ENCODE data around the gene RNF157. TPM values are rescaled to one million over a fixed set of nuclear protein-coding genes. Genes with fewer than 3 reads are reported as not detected.
"Not testable (repeated sequence)": the region's sequence is repeated elsewhere in the genome, so short reads cannot be mapped to it uniquely, and the experiment has no call there.

The RNF157 gene
- total RNA-seq, 4 donors from 2014 or later, result 1.7 to 6.6 (median 4.7) TPM

DNA sequence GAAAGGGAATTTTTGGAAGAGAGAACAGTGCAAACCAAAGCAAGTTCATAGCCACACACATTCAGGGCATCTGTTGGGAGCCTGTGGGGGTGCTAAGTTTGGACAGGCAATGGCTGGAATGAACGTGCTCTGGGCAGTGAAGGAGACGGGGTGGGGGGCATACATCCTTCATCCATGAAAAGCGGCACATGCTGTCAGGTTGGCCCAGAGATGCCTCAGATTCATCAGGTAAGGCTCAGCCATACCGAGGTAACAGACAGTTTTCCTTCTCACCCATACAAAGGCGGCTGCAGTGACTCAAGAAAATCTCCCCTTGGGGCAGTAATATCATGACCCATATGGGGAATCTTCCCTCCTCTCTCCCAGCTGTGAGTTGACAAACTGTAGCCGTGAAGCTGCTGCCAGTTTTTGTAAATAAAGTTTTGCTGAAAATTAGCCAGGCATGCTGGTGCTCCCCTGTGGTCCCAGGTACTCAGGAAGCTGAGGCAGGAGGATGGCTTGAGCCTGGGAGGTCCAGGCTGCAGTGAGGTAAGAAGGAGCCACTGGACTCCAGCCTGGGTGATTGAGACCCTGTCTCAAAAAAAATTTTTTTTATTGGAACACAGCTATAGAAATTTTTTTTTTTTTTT is 15.6 kb upstream of the RNF157 start:
- 82 to 91% methylated on average over 6 of the region's 6 CpGs for WGBS, 2 donors
- TF ChIP-seq POLR2A (IDR thresholded peaks at IDR 0.05), result no peak
- TF ChIP-seq, protein P1, sequence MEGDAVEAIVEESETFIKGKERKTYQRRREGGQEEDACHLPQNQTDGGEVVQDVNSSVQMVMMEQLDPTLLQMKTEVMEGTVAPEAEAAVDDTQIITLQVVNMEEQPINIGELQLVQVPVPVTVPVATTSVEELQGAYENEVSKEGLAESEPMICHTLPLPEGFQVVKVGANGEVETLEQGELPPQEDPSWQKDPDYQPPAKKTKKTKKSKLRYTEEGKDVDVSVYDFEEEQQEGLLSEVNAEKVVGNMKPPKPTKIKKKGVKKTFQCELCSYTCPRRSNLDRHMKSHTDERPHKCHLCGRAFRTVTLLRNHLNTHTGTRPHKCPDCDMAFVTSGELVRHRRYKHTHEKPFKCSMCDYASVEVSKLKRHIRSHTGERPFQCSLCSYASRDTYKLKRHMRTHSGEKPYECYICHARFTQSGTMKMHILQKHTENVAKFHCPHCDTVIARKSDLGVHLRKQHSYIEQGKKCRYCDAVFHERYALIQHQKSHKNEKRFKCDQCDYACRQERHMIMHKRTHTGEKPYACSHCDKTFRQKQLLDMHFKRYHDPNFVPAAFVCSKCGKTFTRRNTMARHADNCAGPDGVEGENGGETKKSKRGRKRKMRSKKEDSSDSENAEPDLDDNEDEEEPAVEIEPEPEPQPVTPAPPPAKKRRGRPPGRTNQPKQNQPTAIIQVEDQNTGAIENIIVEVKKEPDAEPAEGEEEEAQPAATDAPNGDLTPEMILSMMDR (IDR thresholded peaks at IDR 0.05), result no peak
- no peaks in the 10 kb centered on the region for H3K9me3 ChIP-seq
- intact Hi-C loops (cut with DNase I), result no loop called here
- H3K4me1 ChIP-seq, result peaks cover 0 to 22% of the 10 kb centered on the region in 2 donors
- no peak overlapping the region for H3K4me3 ChIP-seq (replicated peaks in 1 of 3)
- no peaks in the 10 kb centered on the region for H3K36me3 ChIP-seq
- no peak for DNase-seq
- H3K27ac ChIP-seq, result no peak overlapping the region
- no peaks in the 10 kb centered on the region for H3K27me3 ChIP-seq

DNA sequence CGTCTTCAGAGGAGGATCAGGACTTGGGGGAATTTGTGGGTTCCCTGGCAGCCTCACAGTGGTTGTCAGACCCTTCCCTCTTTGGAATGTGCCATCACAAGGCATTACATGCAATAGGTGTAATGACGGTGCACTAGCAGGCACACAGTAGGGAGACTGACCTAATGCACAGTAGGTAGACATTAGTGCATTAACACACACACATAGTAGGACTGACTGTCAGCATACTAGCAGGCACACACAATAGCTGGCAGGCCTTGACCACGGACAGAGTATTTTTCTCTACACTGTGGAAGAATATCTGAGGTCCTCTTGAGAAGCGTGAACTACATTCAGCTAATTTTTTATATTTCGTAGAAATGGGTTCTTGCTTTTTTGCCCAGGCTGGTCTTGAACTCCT is 14.0 kb upstream of the RNF157 start:
- no peak overlapping the region for H3K4me3 ChIP-seq (replicated peaks in 1 of 3)
- WGBS, 2 donors, result 96 to 100% methylated on average over 5 of the region's 5 CpGs
- no peak for DNase-seq
- intact Hi-C loops (cut with DNase I), result no loop called here
- H3K36me3 ChIP-seq, result no peaks in the 10 kb centered on the region
- H3K4me1 ChIP-seq, result peaks cover 0 to 10% of the 10 kb centered on the region in 2 donors
- H3K27me3 ChIP-seq, result no peaks in the 10 kb centered on the region
- no peak for TF ChIP-seq POLR2A (IDR thresholded peaks at IDR 0.05)
- TF ChIP-seq, protein P1 (IDR thresholded peaks at IDR 0.05), result no peak
- H3K9me3 ChIP-seq, result no peaks in the 10 kb centered on the region
- H3K27ac ChIP-seq, result no peak overlapping the region

DNA sequence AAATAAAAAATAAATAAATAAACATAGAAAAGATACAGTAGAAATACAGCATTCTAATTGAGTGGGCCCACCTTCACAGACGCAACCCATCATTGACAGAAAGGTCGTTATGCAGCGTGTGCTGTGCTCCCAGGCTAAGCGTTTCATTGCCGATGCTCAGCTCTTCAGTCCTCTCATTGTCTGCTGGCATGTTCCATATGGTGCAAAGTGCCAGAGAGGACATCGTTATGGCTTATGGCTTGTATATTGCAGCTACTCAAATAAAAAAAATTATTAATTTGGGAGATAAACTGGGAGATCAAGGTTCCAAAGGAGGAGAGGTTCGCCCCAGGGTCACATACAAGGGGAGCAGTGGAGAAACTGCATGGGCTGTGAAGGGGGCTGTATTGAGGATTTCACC is 13.5 kb upstream of the RNF157 start:
- Histone ChIP-seq H3K4me1 (peaks cover 0 to 10% of the 10 kb centered on the region in 2 donors), H3K36me3 (no peaks in the 10 kb centered on the region), H3K4me3 (replicated peaks in 1 of 3) (no peak overlapping the region), H3K9me3 (no peaks in the 10 kb centered on the region), H3K27me3 (no peaks in the 10 kb centered on the region), H3K27ac (no peak overlapping the region)
- intact Hi-C loops (cut with DNase I), result no loop called here
- no peak for DNase-seq
- TF ChIP-seq POLR2A (IDR thresholded peaks at IDR 0.05), result no peak
- TF ChIP-seq, protein P1 (IDR thresholded peaks at IDR 0.05), result no peak
- WGBS, 2 donors, result 91% methylated on average over 7 of the region's 7 CpGs

DNA sequence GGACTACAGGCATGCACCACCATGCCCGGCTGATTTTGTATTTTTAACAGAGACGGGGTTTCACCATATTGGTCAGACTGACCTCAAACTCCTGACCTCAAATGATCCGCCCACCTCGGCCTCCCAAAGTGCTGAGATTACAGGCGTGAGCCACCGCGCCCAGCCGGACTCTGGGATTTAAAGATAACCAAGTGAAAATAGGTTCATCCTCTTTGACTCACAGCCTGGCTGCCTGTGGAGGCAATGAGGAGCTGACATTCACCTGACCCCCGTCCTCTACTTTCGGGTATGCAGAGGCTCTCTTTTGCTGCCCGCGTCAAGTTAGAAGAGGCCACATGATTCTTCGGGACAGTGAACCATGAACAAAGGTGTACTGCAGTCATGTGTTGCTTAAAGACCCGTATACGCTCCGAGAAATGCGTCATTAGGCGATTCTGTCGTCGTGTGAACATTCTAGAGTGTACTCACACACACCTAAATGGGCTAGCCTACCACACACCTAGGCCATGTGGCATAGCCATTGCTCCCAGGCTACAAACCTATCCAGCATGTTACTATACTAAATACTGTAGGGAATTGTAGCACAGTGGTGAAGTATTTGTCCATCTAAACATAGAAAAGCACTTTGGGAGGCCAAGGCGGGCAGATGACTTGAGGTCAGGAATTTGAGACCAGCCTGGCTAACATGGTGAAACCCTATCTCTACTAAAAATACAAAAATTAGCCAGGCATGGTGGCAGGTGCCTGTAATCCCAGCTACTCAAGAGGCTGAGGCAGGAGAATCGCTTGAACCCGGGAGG is 12.9 kb upstream of the RNF157 start:
- H3K27ac ChIP-seq; H3K9me3 ChIP-seq; H3K27me3 ChIP-seq; H3K36me3 ChIP-seq; H3K4me3 ChIP-seq (replicated peaks in 1 of 3); intact Hi-C loops (cut with DNase I); DNase-seq; H3K4me1 ChIP-seq: not testable (repeated sequence)
- 70 to 78% methylated on average over 23 of the region's 23 CpGs for WGBS, 2 donors

DNA sequence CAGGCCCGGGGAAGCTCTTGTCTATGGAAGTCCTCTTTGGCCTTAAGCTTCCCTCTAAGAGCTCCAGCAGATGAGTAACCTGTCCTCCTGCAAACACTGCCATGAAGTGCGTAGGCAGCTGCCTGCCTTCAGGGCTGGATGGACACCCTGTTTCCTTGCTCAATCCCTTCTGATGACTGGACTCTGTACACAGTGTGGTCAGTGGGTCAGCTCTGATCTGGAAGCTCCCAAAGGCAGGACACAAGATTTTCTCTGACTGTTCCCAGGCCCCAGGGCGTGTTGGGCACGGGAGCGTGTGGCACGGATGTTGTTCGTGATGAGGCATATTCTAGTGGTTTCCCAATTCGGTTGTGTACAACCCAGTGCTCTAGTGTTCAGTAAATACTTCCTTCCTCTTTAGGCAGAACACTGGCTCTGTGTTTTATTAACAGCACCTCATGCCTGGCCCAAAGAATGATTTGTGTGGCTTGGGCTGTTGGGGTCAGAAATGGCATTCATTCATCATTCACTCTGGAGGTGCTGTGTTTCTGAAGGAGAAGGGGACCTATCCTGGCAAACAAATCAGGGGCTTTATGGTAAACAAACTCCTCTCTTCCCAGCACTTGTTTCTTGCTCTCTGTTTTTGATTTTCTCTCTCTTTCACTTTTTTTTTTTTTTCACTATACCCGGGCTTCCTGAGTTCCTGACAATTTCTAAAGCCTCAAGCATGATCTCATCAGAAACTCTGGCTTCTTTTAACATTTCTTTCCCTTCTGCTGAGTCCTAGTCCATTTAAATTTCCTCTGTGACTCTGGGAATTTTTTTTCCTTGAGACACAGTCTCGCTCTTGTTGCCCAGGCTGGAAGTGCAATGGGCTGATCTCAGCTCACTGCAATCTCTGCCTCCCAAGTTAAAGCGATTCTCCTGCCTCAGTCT is 12.0 kb upstream of the RNF157 start:
- intact Hi-C loops (cut with DNase I), result no loop called here
- Histone ChIP-seq H3K36me3 (no peaks in the 10 kb centered on the region), H3K4me3 (replicated peaks in 1 of 3) (no peak overlapping the region), H3K27ac (peak overlapping the region in 2 of 3 donors; percentile 2 to 40), H3K9me3 (no peaks in the 10 kb centered on the region), H3K4me1 (peaks cover 0 to 7% of the 10 kb centered on the region in 2 donors), H3K27me3 (no peaks in the 10 kb centered on the region)
- TF ChIP-seq, protein P1 (IDR thresholded peaks at IDR 0.05), result no peak
- TF ChIP-seq POLR2A (IDR thresholded peaks at IDR 0.05), result peak in 1 of 2 donors; percentile 15
- 65 to 66% methylated on average over 11 of the region's 11 CpGs for WGBS, 2 donors
- no peak for DNase-seq

All from thyroid gland (tissue), 4 donors.